Right lobe of liver (tissue), 6 donors: ENCODE measurements around the gene CHRM4. TPM values are rescaled to one million over a fixed set of nuclear protein-coding genes. Genes with fewer than 3 reads are reported as not detected.

Experiments
- ATAC-seq, 4 donors: fragments of 200-7000 bp; cut with Tn5 transposase; one replicate each; pipeline ENCODE4 v1.9.1; 2020; ENCODE audit warnings: mild to moderate bottlenecking in 4 of 4, moderate library complexity in 4 of 4
- DNase-seq, 3 donors: peaks; one replicate each; pipeline ENCODE4 v3.0.0-alpha.2; 2020
- H3K27ac ChIP-seq, 3 donors: fragments of 200-600 bp; one replicate each; pipeline ENCODE4 v1.8.0; 2022
- H3K27me3 ChIP-seq, 2 donors: fragments of 200-600 bp; one replicate each; pipeline ENCODE4 v1.8.0; 2022
- H3K36me3 ChIP-seq, 4 donors: fragments of 200-600 bp; sonication (generic) in 1 of 4; one replicate each; pipeline versions ENCODE4 v1.5.1 to v1.8.0; 2017 to 2022; ENCODE audit warnings: control low read depth in 1 of 4
- H3K4me1 ChIP-seq, 4 donors: fragments of 200-600 bp; sonication (generic) in 1 of 4; one replicate each; pipeline versions ENCODE4 v1.5.1 to v1.8.0; 2017 to 2022; ENCODE audit warnings: control low read depth in 1 of 4
- H3K4me3 ChIP-seq, 3 donors: fragments of 200-600 bp; one replicate each; pipeline ENCODE4 v1.8.0; 2022
- H3K9me3 ChIP-seq, 4 donors: fragments of 200-600 bp; sonication (generic) in 1 of 4; one replicate each; pipeline versions ENCODE4 v1.5.1 to v1.8.0; 2017 to 2022; ENCODE audit warnings: control low read depth in 1 of 4
- POLR2A ChIP-seq: fragments of 450-650 bp; IDR thresholded peaks from one replicate; pipeline ENCODE4 v1.6.1; 2017; ENCODE audit warnings: antibody characterized with exemption, mild to moderate bottlenecking
- WGBS: methylation state at CpG from one replicate; pipeline ENCODE4 v1.1.6; 2018; ENCODE audit warnings: low coverage, low lambda C conversion rate; ENCODE audit not compliant: insufficient coverage; ENCODE audit errors: missing lambda C conversion rate; 5-methylcytosine and 5-hydroxymethylcytosine counted together
- intact Hi-C, 2 donors: fragments of 100-400 bp; cut with DNase I; formaldehyde crosslinking; loops; one replicate each; pipeline versions ENCODE4 v1.11.2 to v1.14.1; 2022
- total RNA-seq, 6 experiments: library from RNA; depleted of rRNA in 2 of 6; stranded (reverse); fragments of >200 nt in 2 of 6; fragmentation: NEBNext Ultra II Directional in 3 of 6; extraction: Animal tissue kit (Norgen Biotek cat#: 25700) in 3 of 6; gene quantifications; one replicate each; pipeline versions ENCODE4 v1.1.0 to v1.2.4, GENCODE V29; 2016 to 2023
- TF ChIP-seq, protein P1 (sequence below), 4 donors: fragments of 200-600 bp in 3 of 4; fragments of 450-650 bp in 1 of 4; IDR thresholded peaks; one replicate each; pipeline versions ENCODE4 v1.5.1 to v1.8.0; 2016 to 2022; ENCODE audit warnings: antibody characterized with exemption in 4 of 4, mild to moderate bottlenecking in 2 of 4
- donor health status: DM: no; HTN: yes; CAD: no.
- donor health status: DM: no; HTN: no; CAD: no.
- donor health status: DM: no; HTN: no; CAD: no.
- donor health status: DM: no; HTN: yes; CAD: no.
- donor health status: DM: no; HTN: yes; CAD: no.

CHRM4 gene
- total RNA-seq, 6 experiments from 2014 or later, result not detected

DNA sequence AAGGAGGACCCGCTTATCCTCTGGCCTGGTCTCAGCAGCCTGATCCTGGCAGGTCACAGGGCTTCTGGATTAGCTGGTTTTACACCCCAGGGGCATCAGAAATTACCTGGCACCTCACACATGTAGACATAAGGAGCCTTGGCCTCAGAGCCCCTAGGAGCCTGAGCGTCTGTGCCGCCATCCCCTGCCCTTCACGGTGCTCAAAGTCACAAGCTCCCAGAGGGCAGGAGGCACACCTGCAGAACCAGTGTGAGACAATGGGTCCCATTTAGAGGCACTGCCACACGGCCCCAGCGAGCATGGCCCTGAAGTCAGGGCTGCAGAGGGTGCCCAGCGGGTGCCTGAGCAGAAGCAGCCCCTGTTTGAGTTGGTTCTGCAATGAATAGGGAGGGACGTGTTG is 40.4 kb downstream of the CHRM4 start:
- H3K4me1 ChIP-seq, result peaks cover 0 to 14% (median 5%) of the 10 kb centered on the region in 4 donors
- no peaks in the 10 kb centered on the region for H3K9me3 ChIP-seq
- DNase-seq, result no peak
- WGBS, result 40% methylated on average over 1 of the region's 8 CpGs
- H3K27me3 ChIP-seq, result no peaks in the 10 kb centered on the region
- TF ChIP-seq POLR2A, result no peak
- TF ChIP-seq, protein P1, sequence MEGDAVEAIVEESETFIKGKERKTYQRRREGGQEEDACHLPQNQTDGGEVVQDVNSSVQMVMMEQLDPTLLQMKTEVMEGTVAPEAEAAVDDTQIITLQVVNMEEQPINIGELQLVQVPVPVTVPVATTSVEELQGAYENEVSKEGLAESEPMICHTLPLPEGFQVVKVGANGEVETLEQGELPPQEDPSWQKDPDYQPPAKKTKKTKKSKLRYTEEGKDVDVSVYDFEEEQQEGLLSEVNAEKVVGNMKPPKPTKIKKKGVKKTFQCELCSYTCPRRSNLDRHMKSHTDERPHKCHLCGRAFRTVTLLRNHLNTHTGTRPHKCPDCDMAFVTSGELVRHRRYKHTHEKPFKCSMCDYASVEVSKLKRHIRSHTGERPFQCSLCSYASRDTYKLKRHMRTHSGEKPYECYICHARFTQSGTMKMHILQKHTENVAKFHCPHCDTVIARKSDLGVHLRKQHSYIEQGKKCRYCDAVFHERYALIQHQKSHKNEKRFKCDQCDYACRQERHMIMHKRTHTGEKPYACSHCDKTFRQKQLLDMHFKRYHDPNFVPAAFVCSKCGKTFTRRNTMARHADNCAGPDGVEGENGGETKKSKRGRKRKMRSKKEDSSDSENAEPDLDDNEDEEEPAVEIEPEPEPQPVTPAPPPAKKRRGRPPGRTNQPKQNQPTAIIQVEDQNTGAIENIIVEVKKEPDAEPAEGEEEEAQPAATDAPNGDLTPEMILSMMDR (IDR thresholded peaks at IDR 0.05), result no peak
- ATAC-seq, result no peak
- H3K4me3 ChIP-seq, result no peak overlapping the region
- no peak overlapping the region for H3K27ac ChIP-seq
- intact Hi-C loops, result no loop called here
- no peaks in the 10 kb centered on the region for H3K36me3 ChIP-seq

DNA sequence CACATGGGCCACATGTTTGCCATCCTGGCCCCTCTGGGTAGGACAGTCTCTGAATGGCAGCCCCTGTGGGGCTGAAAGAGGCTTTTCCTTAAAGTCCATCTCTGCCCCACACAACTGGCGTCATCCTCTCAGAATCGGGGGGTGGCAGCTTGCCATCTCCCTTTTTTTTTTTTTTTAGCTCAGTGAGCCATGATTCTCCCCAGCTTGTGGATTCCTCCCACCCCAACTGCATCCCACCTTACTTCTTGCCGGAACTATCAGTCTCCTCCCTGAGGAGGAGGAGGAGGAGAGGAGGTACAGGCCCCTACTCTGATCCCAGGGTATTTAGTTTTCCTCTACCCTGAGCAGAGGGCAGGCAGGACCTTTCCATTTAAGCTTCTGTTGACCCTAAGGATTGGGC is 40.9 kb downstream of the CHRM4 start:
- Histone ChIP-seq H3K27me3 (no peaks in the 10 kb centered on the region), H3K36me3 (no peaks in the 10 kb centered on the region), H3K9me3 (no peaks in the 10 kb centered on the region), H3K4me3 (no peak overlapping the region), H3K4me1 (peaks cover 0 to 14% (median 5%) of the 10 kb centered on the region in 4 donors), H3K27ac (no peak overlapping the region)
- intact Hi-C loops, result no loop called here
- DNase-seq, result no peak
- WGBS, result 30% methylated on average over 2 of the region's 3 CpGs
- TF ChIP-seq, protein P1 (IDR thresholded peaks at IDR 0.05), result no peak
- no peak for TF ChIP-seq POLR2A
- no peak for ATAC-seq

DNA sequence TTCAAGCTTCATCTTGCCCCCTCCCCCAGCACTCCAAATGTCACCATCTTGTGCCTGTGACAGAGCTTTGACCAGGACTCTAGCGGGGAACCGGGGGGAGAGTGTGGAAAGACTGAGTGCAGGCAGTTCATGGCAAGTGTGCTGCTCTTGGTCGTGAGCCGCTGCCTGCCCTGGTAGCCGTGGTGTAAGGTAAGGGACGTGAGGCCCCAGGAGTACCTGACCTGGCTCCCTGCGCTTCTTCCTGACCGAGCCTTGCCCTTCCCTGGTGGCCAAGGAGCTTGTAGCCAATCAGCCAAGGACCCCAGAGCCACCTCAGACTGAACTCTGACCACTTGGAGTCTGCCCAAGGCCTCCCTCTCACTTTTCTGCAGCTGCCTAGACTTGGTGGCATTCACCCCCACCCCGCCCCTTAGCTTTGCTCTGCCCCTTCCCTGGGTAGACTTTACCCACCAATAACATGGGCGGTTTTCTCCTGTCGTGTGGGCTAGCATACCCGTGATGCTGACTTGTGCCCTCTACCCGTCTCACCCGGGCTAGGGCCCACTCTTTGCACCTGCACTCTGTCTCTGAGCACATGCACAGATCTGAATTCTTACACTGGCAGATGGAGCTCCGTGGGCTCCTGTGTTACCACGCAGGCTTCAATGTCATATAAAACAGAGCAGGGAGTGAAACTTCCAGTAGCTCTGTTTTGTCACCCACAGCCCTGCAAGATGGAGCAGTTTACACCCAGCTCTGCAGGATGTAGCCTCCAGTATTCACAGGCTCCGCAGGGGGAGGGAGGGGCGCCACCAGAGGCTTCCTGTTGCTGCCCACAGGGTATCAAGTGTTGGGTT is 42.8 kb downstream of the CHRM4 start:
- 34% methylated on average over 12 of the region's 18 CpGs for WGBS
- no peak for ATAC-seq

GRCh38 chr11:46347637-46348311 is 43.8 kb downstream of the CHRM4 start:
- TF ChIP-seq, protein P1 (IDR thresholded peaks at IDR 0.05), result no peak
- no peak for TF ChIP-seq POLR2A
- ATAC-seq, result peak in 1 of 4 donors; percentile 1
- H3K4me3 ChIP-seq, result peak overlapping the region; percentile 71 to 82 (median 75)
- H3K36me3 ChIP-seq, result no peaks in the 10 kb centered on the region
- H3K27me3 ChIP-seq, result no peaks in the 10 kb centered on the region
- 0% methylated on average over 14 of the region's 63 CpGs for WGBS
- H3K27ac ChIP-seq, result peak overlapping the region in 1 of 3 donors; percentile 12
- H3K9me3 ChIP-seq, result no peaks in the 10 kb centered on the region
- intact Hi-C loops, result no loop called here
- H3K4me1 ChIP-seq, result peaks cover 0 to 14% (median 5%) of the 10 kb centered on the region in 4 donors
- peak; percentile 52 to 70 (median 64) for DNase-seq

More for the DNA sequence above, 42.8 kb downstream of the CHRM4 start:
- H3K4me3 ChIP-seq, result peak overlapping the region; percentile 71 to 82 (median 75)
- H3K27me3 ChIP-seq, result no peaks in the 10 kb centered on the region
- H3K9me3 ChIP-seq, result no peaks in the 10 kb centered on the region
- TF ChIP-seq, protein P1 (IDR thresholded peaks at IDR 0.05), result no peak
- no peak for TF ChIP-seq POLR2A
- no peaks in the 10 kb centered on the region for H3K36me3 ChIP-seq
- peak overlapping the region in 1 of 3 donors; percentile 13 for H3K27ac ChIP-seq
- DNase-seq, result no peak
- intact Hi-C loops, result no loop called here
- peaks cover 0 to 14% (median 5%) of the 10 kb centered on the region in 4 donors for H3K4me1 ChIP-seq
